HFF-Myc (cell line): Measurements from ENCODE around the gene IREB2.

Source experiments
- DNase-seq: peaks from one replicate; pipeline ENCODE4 v3.0.0-alpha.2; 2011; ENCODE audit warnings: low read depth; ENCODE audit errors: extremely low read depth
- H3K4me3 ChIP-seq: replicated peaks from 2 replicates; pipeline ENCODE4 v1.5.1; 2011; ENCODE audit warnings: low read depth, mild to moderate bottlenecking, control low read depth, low read length
- CTCF ChIP-seq: IDR thresholded peaks from 2 replicates; pipeline ENCODE4 v1.5.1; 2012; ENCODE audit warnings: mild to moderate bottlenecking, low read depth, low read length, control low read depth; ENCODE audit errors: missing control alignments

Gene IREB2

GRCh38 chr15:78460737-78461136 lies 22.7 kb downstream of the IREB2 start:
- no peak for TF ChIP-seq CTCF
- H3K4me3 ChIP-seq: no peak overlapping the region
- DNase-seq: no peak

- no peak for DNase-seq
- no peak for TF ChIP-seq CTCF
- no peak overlapping the region for H3K4me3 ChIP-seq
Measured at GRCh38 chr15:78461171-78461888, 23.3 kb downstream of the IREB2 start.

GRCh38 chr15:78469031-78469430 lies 31.0 kb downstream of the IREB2 start:
- H3K4me3 ChIP-seq: no peak overlapping the region
- TF ChIP-seq CTCF: no peak
- no peak for DNase-seq

GRCh38 chr15:78477295-78477694 lies 39.3 kb downstream of the IREB2 start:
- no peak for TF ChIP-seq CTCF
- DNase-seq: no peak
- H3K4me3 ChIP-seq: no peak overlapping the region

GRCh38 chr15:78479650-78480049 lies 41.6 kb downstream of the IREB2 start:
- H3K4me3 ChIP-seq: no peak overlapping the region
- no peak for TF ChIP-seq CTCF
- no peak for DNase-seq

- no peak for DNase-seq
- TF ChIP-seq CTCF: no peak
- no peak overlapping the region for H3K4me3 ChIP-seq
Measured at GRCh38 chr15:78481917-78482316, 43.9 kb downstream of the IREB2 start.

GRCh38 chr15:78492872-78493271 lies 54.9 kb downstream of the IREB2 start:
- TF ChIP-seq CTCF: no peak
- DNase-seq: no peak
- H3K4me3 ChIP-seq: no peak overlapping the region
